Esophagus squamous epithelium (tissue), 4 donors: ENCODE measurements around the gene RPRD2.

ENCODE experiments used
- CTCF ChIP-seq, 6 experiments: fragments of 450-650 bp in 4 of 6; fragments of 200-600 bp in 2 of 6; sonication (generic) in 2 of 6; IDR thresholded peaks; one replicate each; pipeline ENCODE4 v1.5.1; 2016 to 2019; ENCODE audit warnings: antibody characterized with exemption in 6 of 6, mild to moderate bottlenecking in 4 of 6, moderate library complexity in 4 of 6
- POLR2A ChIP-seq, 4 donors: fragments of 450-650 bp; IDR thresholded peaks; one replicate each; pipeline ENCODE4 v1.6.1; 2017; ENCODE audit warnings: antibody characterized with exemption in 4 of 4, mild to moderate bottlenecking in 4 of 4, moderate library complexity in 3 of 4

DNA sequence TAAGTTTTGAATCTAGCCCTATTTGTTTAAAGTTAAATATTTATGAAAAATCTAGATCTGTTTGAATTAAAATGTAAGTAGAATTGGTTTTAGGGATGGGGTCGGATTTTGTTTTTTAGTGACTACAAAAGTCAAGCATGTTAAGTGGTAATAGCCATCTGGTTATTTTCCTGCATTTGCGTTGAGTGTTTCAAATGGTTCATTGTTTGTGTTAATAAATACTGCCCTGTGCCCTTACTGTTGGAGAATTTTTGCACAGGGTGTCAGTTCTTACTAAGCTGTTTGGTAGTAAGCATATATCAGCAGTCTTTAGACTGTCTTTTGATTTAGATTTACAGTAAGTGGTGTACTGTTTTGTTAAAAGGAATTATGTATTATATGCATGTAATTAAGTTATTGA lies 77.2 kb downstream of the RPRD2 start:
- TF ChIP-seq CTCF (IDR thresholded peaks at IDR 0.05) (no peak), POLR2A (IDR thresholded peaks at IDR 0.05) (no peak)
